Lung (tissue), 12 donors: ENCODE data around the gene DECR2. TPM values are rescaled to one million over a fixed set of nuclear protein-coding genes. Genes with fewer than 3 reads are reported as not detected.

ENCODE experiments used
- ATAC-seq: fragments of 200-7000 bp; cut with Tn5 transposase; one replicate; pipeline ENCODE4 v1.9.1; 2020; ENCODE audit warnings: moderate number of reproducible peaks; ENCODE audit not compliant: insufficient read depth, low FRiP score
- DNase-seq, 3 donors: peaks; one replicate each; pipeline ENCODE4 v3.0.0-alpha.2; 2013 to 2017
- H3K27ac ChIP-seq, 2 donors: one replicate each; pipeline ENCODE4 v1.5.1; 2013; ENCODE audit warnings: mild to moderate bottlenecking in 2 of 2, moderate library complexity in 2 of 2, control low read depth in 1 of 2, inconsistent platforms in 1 of 2, low read depth in 1 of 2, low read length in 1 of 2
- H3K27me3 ChIP-seq, 3 donors: one replicate each; pipeline ENCODE4 v1.5.1; 2013; ENCODE audit warnings: low read length in 2 of 3; ENCODE audit not compliant: control insufficient read depth in 3 of 3, insufficient read depth in 3 of 3
- H3K36me3 ChIP-seq, 4 donors: one replicate each; pipeline ENCODE4 v1.5.1; 2013; ENCODE audit warnings: low read length in 4 of 4, mild to moderate bottlenecking in 1 of 4, moderate library complexity in 1 of 4; ENCODE audit not compliant: control insufficient read depth in 4 of 4, insufficient read depth in 4 of 4
- H3K4me1 ChIP-seq, 5 donors: one replicate each; pipeline ENCODE4 v1.5.1; 2013; ENCODE audit warnings: low read length in 5 of 5, mild to moderate bottlenecking in 2 of 5, moderate library complexity in 1 of 5; ENCODE audit not compliant: control insufficient read depth in 5 of 5, insufficient read depth in 5 of 5
- H3K4me3 ChIP-seq: one replicate; pipeline ENCODE4 v1.5.1; 2013; ENCODE audit warnings: mild to moderate bottlenecking, control low read depth, moderate library complexity
- H3K9ac ChIP-seq, 2 donors: one replicate each; pipeline ENCODE4 v1.5.1; 2013; ENCODE audit warnings: low read length in 2 of 2, control low read depth in 1 of 2; ENCODE audit not compliant: insufficient read depth in 1 of 2
- H3K9me3 ChIP-seq, 4 donors: one replicate each; pipeline ENCODE4 v1.5.1; 2013; ENCODE audit warnings: low read length in 3 of 4, mild to moderate bottlenecking in 1 of 4, moderate library complexity in 1 of 4; ENCODE audit not compliant: control insufficient read depth in 4 of 4, insufficient read depth in 3 of 4
- CTCF ChIP-seq: IDR thresholded peaks from 2 replicates; pipeline ENCODE4 v1.5.1; 2012; ENCODE audit warnings: mild to moderate bottlenecking; ENCODE audit errors: control extremely low read depth, extremely low read depth
- WGBS, 2 donors: extraction: QIAGEN DNeasy Blood & Tissue Kit; methylation state at CpG; one replicate each; pipeline ENCODE4 v1.1.7; 2013; 5-methylcytosine and 5-hydroxymethylcytosine counted together
- polyA plus RNA-seq, 2 donors: library from polyadenylated mRNA; stranded (reverse); fragments of 200-250 nt; gene quantifications; one replicate each; pipeline ENCODE4 v1.2.1, GENCODE V29; 2013
- total RNA-seq, 2 donors: library from RNA; depleted of rRNA in 1 of 2; stranded (reverse); fragments of >200 nt in 1 of 2; gene quantifications; one replicate each; pipeline ENCODE4 v1.2.1, GENCODE V29; 2014 to 2021
- donor health status: control.
- donor health status: control.
- donor health status: Bipolar disorder and iron deficiency.
- donor health status: healthy.
- donor health status: DM: yes; HTN: yes; CAD: no.

The DECR2 gene
- total and polyA plus RNA-seq, 4 donors = 5.2 to 18.3 (median 15.7) TPM

DNA sequence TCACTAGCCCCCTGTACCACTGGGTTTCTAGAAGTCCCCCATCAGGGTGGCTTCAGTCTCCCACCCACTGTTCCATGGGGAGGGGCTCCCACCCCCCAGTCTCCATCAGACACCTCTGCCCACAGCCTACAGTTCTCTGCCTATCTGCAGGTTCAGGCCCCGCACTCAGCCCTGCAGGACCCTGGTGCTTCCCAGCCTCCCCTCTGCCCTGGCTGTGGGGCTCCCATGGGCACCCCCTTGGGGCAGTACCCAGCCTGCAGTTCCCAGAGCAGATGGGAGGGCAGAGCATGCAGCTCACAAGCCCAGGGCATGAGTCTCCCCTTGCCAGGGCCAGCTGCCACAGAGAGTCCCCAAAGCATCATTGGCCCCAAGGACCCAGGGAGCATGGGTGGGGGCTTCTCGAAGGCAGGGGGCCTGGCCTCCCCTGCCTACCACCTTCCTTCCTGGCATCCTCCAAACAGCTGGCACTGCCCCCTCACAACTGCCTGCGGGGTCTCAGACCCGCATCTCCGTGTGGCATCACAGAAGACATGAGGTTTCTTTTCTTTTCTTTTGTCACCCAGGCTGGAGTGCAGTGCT lies 28.6 kb upstream of the DECR2 start:
- DNase-seq = no peak
- peaks cover 0 to 69% (median 8%) of the 10 kb centered on the region in 4 donors for H3K36me3 ChIP-seq

DNA sequence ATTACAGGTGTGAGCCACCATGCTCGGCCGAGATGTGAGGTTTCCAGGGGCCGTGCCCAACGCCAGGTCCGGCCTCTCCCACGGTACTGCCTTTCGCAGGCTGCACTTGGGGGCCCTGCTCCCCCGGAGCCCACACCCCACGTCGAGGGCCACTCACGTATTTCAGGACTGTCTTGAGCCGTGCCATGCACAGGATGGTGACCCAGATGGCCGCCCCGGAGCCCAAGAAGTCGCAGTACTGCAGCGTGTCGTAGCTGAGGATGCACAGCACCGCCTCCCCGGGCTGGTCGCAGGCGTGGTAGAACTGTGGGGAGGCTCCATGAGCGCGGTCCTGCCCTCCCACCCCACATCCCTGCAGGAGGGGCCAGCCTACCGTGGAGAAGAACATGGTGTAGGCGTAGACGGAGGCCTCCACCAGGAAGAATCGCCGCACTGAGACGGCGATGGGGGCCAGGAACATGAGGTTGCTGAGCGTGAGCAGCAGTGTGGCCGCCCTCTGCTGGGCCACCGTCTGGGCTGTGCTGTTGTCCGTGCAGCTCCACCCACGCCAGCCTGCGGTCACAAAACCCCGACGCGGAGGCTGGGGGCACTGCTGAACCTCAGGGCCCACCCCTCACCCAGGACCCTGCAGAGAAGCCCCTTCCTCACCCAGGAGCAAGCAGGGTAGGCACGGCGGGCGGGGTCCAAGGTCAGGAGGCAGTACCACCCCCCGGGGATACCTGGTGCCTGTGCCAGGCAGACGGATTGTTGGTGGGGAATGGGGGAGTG lies 27.7 kb upstream of the DECR2 start:
- Histone ChIP-seq H3K9me3 (no peaks in the 10 kb centered on the region), H3K4me3 (no peak overlapping the region), H3K27ac (no peak overlapping the region), H3K9ac (no peak overlapping the region), H3K27me3 (no peaks in the 10 kb centered on the region), H3K4me1 (peaks cover 0 to 14% (median 4%) of the 10 kb centered on the region in 5 donors), H3K36me3 (peaks cover 0 to 62% (median 4%) of the 10 kb centered on the region in 4 donors)
- WGBS, 2 donors = 93 to 94% methylated on average over 43 to 44 of the region's 44 CpGs
- DNase-seq = no peak
- ATAC-seq = no peak
- no peak for TF ChIP-seq CTCF

More for the DNA sequence above, 28.6 kb upstream of the DECR2 start:
- H3K4me3 ChIP-seq = no peak overlapping the region
- H3K4me1 ChIP-seq = peaks cover 0 to 14% (median 4%) of the 10 kb centered on the region in 5 donors
- H3K27ac ChIP-seq = no peak overlapping the region
- no peaks in the 10 kb centered on the region for H3K9me3 ChIP-seq
- no peaks in the 10 kb centered on the region for H3K27me3 ChIP-seq
- 87 to 89% methylated on average over 5 of the region's 5 CpGs for WGBS, 2 donors
- ATAC-seq = no peak
- no peak for TF ChIP-seq CTCF
- H3K9ac ChIP-seq = no peak overlapping the region

DNA sequence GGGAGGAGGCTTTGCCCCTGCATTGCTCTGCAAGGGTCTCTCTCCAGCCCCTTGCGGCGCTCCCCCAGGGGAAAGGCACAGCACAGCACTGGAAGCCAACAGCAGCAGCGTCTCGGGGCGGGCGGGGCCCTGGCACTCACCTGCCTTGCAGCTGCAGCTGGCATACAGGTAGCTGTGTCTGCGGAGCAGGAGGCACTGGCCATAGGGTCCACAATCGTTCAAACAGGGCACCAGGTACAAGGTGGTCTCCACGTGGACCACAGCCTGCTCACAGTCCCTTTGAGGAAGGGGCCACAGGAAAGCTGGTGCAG lies 27.1 kb upstream of the DECR2 start:
- no peak overlapping the region for H3K27ac ChIP-seq
- H3K4me3 ChIP-seq = no peak overlapping the region
- H3K27me3 ChIP-seq = no peaks in the 10 kb centered on the region
- peaks cover 0 to 62% (median 3%) of the 10 kb centered on the region in 4 donors for H3K36me3 ChIP-seq
- no peak overlapping the region for H3K9ac ChIP-seq
- DNase-seq (no peak), ATAC-seq (no peak)
- TF ChIP-seq CTCF = no peak
- WGBS, 2 donors = 91 to 97% methylated on average over 7 to 9 of the region's 9 CpGs
- peaks cover 0 to 12% (median 4%) of the 10 kb centered on the region in 5 donors for H3K4me1 ChIP-seq
- no peaks in the 10 kb centered on the region for H3K9me3 ChIP-seq
